B cell (primary cell): Measurements from ENCODE around the gene TBC1D3. TPM values are rescaled to one million over a fixed set of nuclear protein-coding genes. Genes with fewer than 3 reads are reported as not detected.
"Not testable (repeated sequence)": the region's sequence is repeated elsewhere in the genome, so short reads cannot be mapped to it uniquely, and the experiment has no call there.

Source experiments
- ATAC-seq: fragments of 200-7000 bp; cut with Tn5 transposase; one replicate; pipeline ENCODE4 v1.10.0; 2021; ENCODE audit warnings: low read depth, mild to moderate bottlenecking, moderate number of reproducible peaks, moderate library complexity
- CTCF ChIA-PET: fragments of 350-600 bp; sonication (Branson Sonifier 250); formaldehyde crosslinking; loops from one replicate; lab custom pipeline; 2021; ENCODE audit warnings: antibody characterized with exemption, inconsistent platforms; lab: Charles Lee
- POLR2A ChIA-PET: fragments of 350-600 bp; sonication (Branson Sonifier 250); formaldehyde crosslinking; loops from one replicate; lab custom pipeline; 2021; ENCODE audit warnings: antibody characterized with exemption; lab: Charles Lee
- DNase-seq: peaks from one replicate; pipeline ENCODE4 v3.0.0; 2013
- H2AFZ ChIP-seq: 2 replicates; pipeline ENCODE4 v1.6.1; 2012; ENCODE audit warnings: mild to moderate bottlenecking, low read depth, low read length; ENCODE audit not compliant: insufficient read depth, poor library complexity, severe bottlenecking
- H3K27ac ChIP-seq, 2 donors: 1 replicate in 1 of 2; 2 replicates in 1 of 2; pipeline ENCODE4 v1.5.1; 2012 to 2013; ENCODE audit warnings: low read length in 2 of 2, mild to moderate bottlenecking in 2 of 2, moderate library complexity in 1 of 2
- H3K27me3 ChIP-seq, 4 experiments: fragments of 200-600 bp in 1 of 4; sonication (generic) in 1 of 4; replicated peaks in 1 of 4; 1 replicate in 2 of 4; 2 replicates in 2 of 4; pipeline versions ENCODE4 v1.6.1 to v1.7.0; 2013 to 2016; ENCODE audit warnings: low read length in 3 of 4, mild to moderate bottlenecking in 2 of 4, mixed read lengths in 1 of 4, moderate library complexity in 1 of 4; ENCODE audit not compliant: insufficient read depth in 4 of 4, control insufficient read depth in 3 of 4; ENCODE audit errors: control extremely low read depth in 1 of 4
- H3K36me3 ChIP-seq, 2 experiments: replicated peaks in 1 of 2; 1 replicate in 1 of 2; 2 replicates in 1 of 2; pipeline versions ENCODE4 v1.6.1 to v1.7.1; 2013; ENCODE audit warnings: low read length in 1 of 2; ENCODE audit not compliant: insufficient read depth in 2 of 2, control insufficient read depth in 1 of 2; ENCODE audit errors: control extremely low read depth in 1 of 2, extremely low read depth in 1 of 2
- H3K4me1 ChIP-seq, 2 donors: fragments of 200-600 bp in 1 of 2; sonication (generic) in 1 of 2; 1 replicate in 1 of 2; 2 replicates in 1 of 2; pipeline versions ENCODE4 v1.5.1 to v1.6.1; 2013 to 2017; ENCODE audit warnings: low read length in 2 of 2; ENCODE audit not compliant: control insufficient read depth in 2 of 2, insufficient read depth in 2 of 2
- H3K4me2 ChIP-seq: replicated peaks from 2 replicates; pipeline ENCODE3; 2012; ENCODE audit warnings: mild to moderate bottlenecking, low read depth, low read length; ENCODE audit not compliant: poor library complexity, severe bottlenecking
- H3K4me3 ChIP-seq, 5 experiments: fragments of 200-600 bp in 1 of 5; sonication (generic) in 1 of 5; 1 replicate in 3 of 5; 2 replicates in 2 of 5; pipeline versions ENCODE4 v1.5.1 to v1.7.0; 2011 to 2016; ENCODE audit warnings: low read length in 4 of 5, mild to moderate bottlenecking in 4 of 5, low read depth in 2 of 5, control low read depth in 1 of 5, moderate library complexity in 1 of 5; ENCODE audit not compliant: insufficient read depth in 1 of 5; ENCODE audit errors: control extremely low read depth in 1 of 5, extremely low read depth in 1 of 5
- H3K79me2 ChIP-seq: fragments of 200-600 bp; sonication (generic); one replicate; pipeline ENCODE4 v1.6.0; 2016; ENCODE audit warnings: low read length; ENCODE audit not compliant: control insufficient read depth, insufficient read depth
- H3K9ac ChIP-seq: fragments of 200-600 bp; sonication (generic); 2 replicates; pipeline ENCODE4 v1.6.1; 2017; ENCODE audit warnings: mild to moderate bottlenecking, low read length, moderate library complexity
- H3K9me3 ChIP-seq, 3 donors: one replicate each; pipeline versions ENCODE4 v1.6.1 to v1.7.1; 2013; ENCODE audit warnings: low read length in 2 of 3; ENCODE audit not compliant: control insufficient read depth in 2 of 3, insufficient read depth in 1 of 3; ENCODE audit errors: control extremely low read depth in 1 of 3
- H4K20me1 ChIP-seq: 2 replicates; pipeline ENCODE4 v1.6.0; 2012; ENCODE audit warnings: mild to moderate bottlenecking, low read length; ENCODE audit not compliant: insufficient read depth, control insufficient read depth, poor library complexity, severe bottlenecking
- H3K27ac Mint-ChIP-seq: one replicate; pipeline ENCODE4 v1.8.0; 2021; ENCODE audit warnings: mixed read lengths
- H3K27me3 Mint-ChIP-seq: one replicate; pipeline ENCODE4 v1.8.0; 2021; ENCODE audit warnings: mixed read lengths
- H3K4me1 Mint-ChIP-seq: one replicate; pipeline ENCODE4 v1.8.0; 2021; ENCODE audit warnings: mixed read lengths
- H3K4me3 Mint-ChIP-seq: one replicate; pipeline ENCODE4 v1.8.0; 2021; ENCODE audit warnings: mixed read lengths
- H3K9me3 Mint-ChIP-seq: one replicate; pipeline ENCODE4 v1.8.0; 2022; ENCODE audit warnings: mixed read lengths; ENCODE audit not compliant: insufficient read depth
- WGBS: methylation state at CpG from one replicate; pipeline ENCODE4 v1.1.5; 2013; ENCODE audit warnings: missing lambda C conversion rate; ENCODE audit not compliant: insufficient coverage; 5-methylcytosine and 5-hydroxymethylcytosine counted together
- intact Hi-C: fragments of 100-400 bp; cut with micrococcal nuclease; formaldehyde crosslinking; loops from one replicate; pipeline ENCODE4 v1.10.0; 2022
- polyA plus RNA-seq: library from polyadenylated mRNA; depleted of rRNA; stranded (reverse); fragments of >200 nt; gene quantifications from 2 replicates; pipeline ENCODE4 v1.2.3, GENCODE V29; 2012
- small RNA-seq: library from RNA; depleted of rRNA; stranded (forward); fragments of <200 nt; gene quantifications from one replicate; pipeline ENCODE3, GENCODE V24; 2012; ENCODE audit warnings: low replicate concordance, low read depth; ENCODE audit not compliant: insufficient read length
- total RNA-seq, 2 donors: library from RNA; stranded (reverse); fragments of 120-200 nt in 1 of 2; gene quantifications; 1 replicate in 1 of 2; 2 replicates in 1 of 2; pipeline versions ENCODE4 v1.2.3 to v1.2.4, GENCODE V29; 2013 to 2022

Gene TBC1D3
- total and polyA plus RNA-seq, 2 donors (not counting 1 experiment from before 2014, with no cell fraction given) = 13.2 TPM; not detected in 1

- H3K4me1 Mint-ChIP-seq, H3K27ac Mint-ChIP-seq, H3K4me2 ChIP-seq, H4K20me1 ChIP-seq, H3K79me2 ChIP-seq, H3K9me3 ChIP-seq, intact Hi-C loops, H3K9me3 Mint-ChIP-seq, H3K4me3 Mint-ChIP-seq, H3K4me3 ChIP-seq, H3K27me3 Mint-ChIP-seq, H3K4me1 ChIP-seq, CTCF ChIA-PET, H3K27me3 ChIP-seq, H3K36me3 ChIP-seq, ATAC-seq, H3K9ac ChIP-seq, H2AFZ ChIP-seq, H3K27ac ChIP-seq, POLR2A ChIA-PET, DNase-seq: not testable (repeated sequence)
- WGBS = no CpG with 5 or more reads among the region's 2 CpGs
These were observed 7.9 kb upstream of the TBC1D3 start for GRCh38 chr17:38200271-38200670.

GRCh38 chr17:38134860-38135259, 57.5 kb downstream of the TBC1D3 start:
- intact Hi-C loops, POLR2A ChIA-PET, H3K4me2 ChIP-seq, H3K4me3 Mint-ChIP-seq, H3K27ac Mint-ChIP-seq, H3K9me3 Mint-ChIP-seq, DNase-seq, H2AFZ ChIP-seq, H3K36me3 ChIP-seq, H3K9me3 ChIP-seq, ATAC-seq, H3K79me2 ChIP-seq, H3K27me3 Mint-ChIP-seq, CTCF ChIA-PET, H3K4me1 Mint-ChIP-seq, H3K27me3 ChIP-seq, H3K4me1 ChIP-seq, H3K9ac ChIP-seq, H4K20me1 ChIP-seq, H3K4me3 ChIP-seq, H3K27ac ChIP-seq: not testable (repeated sequence)
- 83% methylated on average over 3 of the region's 16 CpGs for WGBS

Small RNAs within 50 kb of the gene (small RNA-seq; reads per million reads assigned to genes)
- gene RF00019 (not detected), gene RNA5SP526 (not detected)

Other genes with a start within 250 kb of the TBC1D3 start
- gene TBC1D3L, start 203.5 kb downstream of the TBC1D3 start, total RNA-seq = 4.1 and 4.3 TPM in 2 replicates
- gene TBC1D3L, start 203.5 kb downstream of the TBC1D3 start, polyA plus RNA-seq = 3.6 and 43.5 TPM in 2 replicates
- gene TBC1D3D, start 188.6 kb downstream of the TBC1D3 start, total RNA-seq = 2.3 and 2.7 TPM in 2 replicates
- 0.33 and 29.1 TPM in 2 replicates for gene TBC1D3D, start 188.6 kb downstream of the TBC1D3 start, polyA plus RNA-seq
- gene TBC1D3C, start 123.9 kb downstream of the TBC1D3 start, total RNA-seq = 7.3 and 13.5 TPM in 2 replicates
- 21.5 TPM in 1 of 2 replicates, not detected in the other for gene TBC1D3C, start 123.9 kb downstream of the TBC1D3 start, polyA plus RNA-seq
- gene TBC1D3E, start 64.6 kb downstream of the TBC1D3 start, total RNA-seq = 5.0 and 6.1 TPM in 2 replicates
- gene TBC1D3E, start 64.6 kb downstream of the TBC1D3 start, polyA plus RNA-seq = 0.13 and 0.17 TPM in 2 replicates
- gene MRPL45, start 104.6 kb upstream of the TBC1D3 start, total RNA-seq = 17.6 and 20.2 TPM in 2 replicates
- 13.1 and 13.5 TPM in 2 replicates for gene MRPL45, start 104.6 kb upstream of the TBC1D3 start, polyA plus RNA-seq
- gene GPR179, start 151.4 kb upstream of the TBC1D3 start, total RNA-seq = 0.10 TPM in 1 of 2 replicates, not detected in the other
- 0.01 TPM in 2 replicates for gene GPR179, start 151.4 kb upstream of the TBC1D3 start, polyA plus RNA-seq
- gene SOCS7, start 159.3 kb upstream of the TBC1D3 start, total RNA-seq = 20.8 and 23.3 TPM in 2 replicates
- 6.2 and 9.4 TPM in 2 replicates for gene SOCS7, start 159.3 kb upstream of the TBC1D3 start, polyA plus RNA-seq
- gene ARHGAP23, start 235.9 kb upstream of the TBC1D3 start, total RNA-seq = 0.12 and 0.83 TPM in 2 replicates
- gene ARHGAP23, start 235.9 kb upstream of the TBC1D3 start, polyA plus RNA-seq = 0.07 TPM in 1 of 2 replicates, not detected in the other